ENCODE results near the gene CFAP90.

CFAP90 gene

DNA sequence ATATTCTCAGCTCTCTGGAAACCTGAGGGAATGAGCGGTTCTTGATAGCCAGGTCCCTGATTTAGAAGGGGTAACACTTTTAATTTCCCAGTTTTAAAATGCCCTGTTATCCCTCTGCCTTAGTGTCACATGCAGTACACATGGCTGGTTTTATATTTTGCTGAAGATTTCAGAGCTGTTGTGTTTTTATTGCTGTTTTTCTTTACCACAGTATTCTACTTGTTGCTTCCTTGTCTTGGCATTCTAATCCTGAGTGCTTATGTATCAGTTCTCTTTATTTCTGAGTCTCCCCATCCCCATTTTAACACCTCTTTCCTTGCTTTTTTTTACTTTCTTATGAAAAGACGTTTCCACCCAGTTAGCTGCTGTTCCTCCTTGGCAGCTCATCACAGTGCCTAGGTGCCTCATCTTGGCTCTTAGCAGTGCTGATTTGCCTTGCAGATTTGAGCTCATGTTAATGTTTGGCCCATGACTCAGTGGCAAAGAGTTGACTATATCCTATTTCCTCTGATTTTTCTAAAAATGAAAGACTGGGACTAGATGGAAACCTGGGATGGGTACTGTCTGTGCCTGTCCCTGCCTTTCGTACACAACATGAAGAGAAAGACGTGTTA, 21.7 kb upstream of the CFAP90 start:
- H3K14ac ChIP-seq (ENCODE audit: low read length), result no peak overlapping the region
- no peak overlapping the region for H3K9ac ChIP-seq (ENCODE audit: low read depth, low read length, poor library complexity)
- H3K27me3 ChIP-seq (ENCODE audit: control insufficient read depth in 3 of 3, insufficient read depth in 3 of 3, low read depth in 1 of 3, low read length in 3 of 3), result no peaks in the 10 kb centered on the region
- H3K36me3 ChIP-seq (replicated peaks in 1 of 2; ENCODE audit: control insufficient read depth in 2 of 2, insufficient read depth in 2 of 2, low read length in 2 of 2), result peaks cover 12 to 67% of the 10 kb centered on the region in 2 donors
- H3K18ac ChIP-seq (ENCODE audit: low read length), result no peak overlapping the region
- no peak for DNase-seq (ENCODE audit: low spot score)
- H4K8ac ChIP-seq (ENCODE audit: low read depth, low read length), result no peak overlapping the region
- no peak overlapping the region for H4K91ac ChIP-seq (ENCODE audit: low read depth, low read length, poor library complexity)
- peaks cover 0 to 6% of the 10 kb centered on the region in 2 donors for H3K4me1 ChIP-seq (ENCODE audit: control insufficient read depth in 2 of 2, insufficient read depth in 1 of 2, low read depth in 1 of 2, low read length in 2 of 2)
- no peak overlapping the region for H2AFZ ChIP-seq (ENCODE audit: low read length)
- H3K9me3 ChIP-seq (replicated peaks in 1 of 2; ENCODE audit: control insufficient read depth in 2 of 2, insufficient read depth in 1 of 2, low read depth in 1 of 2, low read length in 2 of 2), result no peaks in the 10 kb centered on the region
- no peak overlapping the region for H2BK120ac ChIP-seq (ENCODE audit: low read depth, low read length)
- no peak overlapping the region for H2BK5ac ChIP-seq (ENCODE audit: low read length)
- H3K4ac ChIP-seq (ENCODE audit: low read length), result no peak overlapping the region
- peaks cover 2% of the 10 kb centered on the region for H3K79me1 ChIP-seq (ENCODE audit: low read depth, low read length)
- H2BK15ac ChIP-seq (ENCODE audit: low read length), result no peak overlapping the region
- H2BK12ac ChIP-seq (ENCODE audit: low read length), result no peak overlapping the region
- H2AK5ac ChIP-seq (ENCODE audit: low read depth, low read length), result no peak overlapping the region
- WGBS, 2 donors (ENCODE audit: extremely low coverage in 2 of 2, insufficient read length in 2 of 2, insufficient replicate concordance in 1 of 2), result no CpG with 5 or more reads among the region's 4 CpGs
- no peak overlapping the region for H3K4me2 ChIP-seq (ENCODE audit: insufficient read depth, low read length, poor library complexity, severe bottlenecking)
- no peak overlapping the region for H3K4me3 ChIP-seq (ENCODE audit: low read length in 2 of 2)
- H3K27ac ChIP-seq (replicated peaks; ENCODE audit: low read length), result no peak overlapping the region
- H3K23ac ChIP-seq (ENCODE audit: low read depth, low read length, poor library complexity), result no peak overlapping the region

DNA sequence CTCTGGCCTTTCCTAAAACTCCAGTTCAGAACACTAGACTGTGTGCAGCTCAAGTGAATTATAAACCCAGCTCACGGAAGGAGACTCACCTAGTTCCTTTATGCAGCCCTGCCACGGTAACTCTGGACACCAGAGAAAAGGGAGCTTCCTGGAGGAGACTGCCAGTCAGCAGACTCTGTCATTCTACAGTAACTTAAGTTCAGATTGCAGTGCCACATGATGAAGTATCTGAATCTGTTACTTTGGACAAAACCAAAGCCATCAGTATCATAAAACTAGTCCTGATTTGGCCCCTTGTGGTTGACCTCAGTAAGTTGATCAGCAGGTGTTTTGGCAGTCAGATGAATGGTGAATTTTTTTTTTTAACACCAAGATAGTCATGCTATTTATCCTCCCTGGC, 20.7 kb upstream of the CFAP90 start:
- peaks cover 0 to 7% of the 10 kb centered on the region in 2 donors for H3K4me1 ChIP-seq (ENCODE audit: control insufficient read depth in 2 of 2, insufficient read depth in 1 of 2, low read depth in 1 of 2, low read length in 2 of 2)
- no peaks in the 10 kb centered on the region for H3K27me3 ChIP-seq (ENCODE audit: control insufficient read depth in 3 of 3, insufficient read depth in 3 of 3, low read depth in 1 of 3, low read length in 3 of 3)
- no peak overlapping the region for H2AK5ac ChIP-seq (ENCODE audit: low read depth, low read length)
- peaks cover 4% of the 10 kb centered on the region for H3K79me1 ChIP-seq (ENCODE audit: low read depth, low read length)
- H3K9ac ChIP-seq (ENCODE audit: low read depth, low read length, poor library complexity), result no peak overlapping the region
- no peak overlapping the region for H3K23ac ChIP-seq (ENCODE audit: low read depth, low read length, poor library complexity)
- DNase-seq (ENCODE audit: low spot score), result no peak
- H2BK12ac ChIP-seq (ENCODE audit: low read length), result no peak overlapping the region
- H3K4me3 ChIP-seq (ENCODE audit: low read length in 2 of 2), result no peak overlapping the region
- no peak overlapping the region for H3K18ac ChIP-seq (ENCODE audit: low read length)
- H2AFZ ChIP-seq (ENCODE audit: low read length), result no peak overlapping the region
- no peak overlapping the region for H3K4me2 ChIP-seq (ENCODE audit: insufficient read depth, low read length, poor library complexity, severe bottlenecking)
- no peak overlapping the region for H2BK5ac ChIP-seq (ENCODE audit: low read length)
- no peak overlapping the region for H2BK15ac ChIP-seq (ENCODE audit: low read length)
- H4K8ac ChIP-seq (ENCODE audit: low read depth, low read length), result no peak overlapping the region
- WGBS, 2 donors (ENCODE audit: extremely low coverage in 2 of 2, insufficient read length in 2 of 2, insufficient replicate concordance in 1 of 2), result no CpG with 5 or more reads among the region's 2 CpGs
- H3K36me3 ChIP-seq (replicated peaks in 1 of 2; ENCODE audit: control insufficient read depth in 2 of 2, insufficient read depth in 2 of 2, low read length in 2 of 2), result peaks cover 10 to 61% of the 10 kb centered on the region in 2 donors
- no peak overlapping the region for H4K91ac ChIP-seq (ENCODE audit: low read depth, low read length, poor library complexity)
- no peaks in the 10 kb centered on the region for H3K9me3 ChIP-seq (replicated peaks in 1 of 2; ENCODE audit: control insufficient read depth in 2 of 2, insufficient read depth in 1 of 2, low read depth in 1 of 2, low read length in 2 of 2)
- no peak overlapping the region for H3K4ac ChIP-seq (ENCODE audit: low read length)
- H3K27ac ChIP-seq (replicated peaks; ENCODE audit: low read length), result no peak overlapping the region
- no peak overlapping the region for H2BK120ac ChIP-seq (ENCODE audit: low read depth, low read length)
- no peak overlapping the region for H3K14ac ChIP-seq (ENCODE audit: low read length)

DNA sequence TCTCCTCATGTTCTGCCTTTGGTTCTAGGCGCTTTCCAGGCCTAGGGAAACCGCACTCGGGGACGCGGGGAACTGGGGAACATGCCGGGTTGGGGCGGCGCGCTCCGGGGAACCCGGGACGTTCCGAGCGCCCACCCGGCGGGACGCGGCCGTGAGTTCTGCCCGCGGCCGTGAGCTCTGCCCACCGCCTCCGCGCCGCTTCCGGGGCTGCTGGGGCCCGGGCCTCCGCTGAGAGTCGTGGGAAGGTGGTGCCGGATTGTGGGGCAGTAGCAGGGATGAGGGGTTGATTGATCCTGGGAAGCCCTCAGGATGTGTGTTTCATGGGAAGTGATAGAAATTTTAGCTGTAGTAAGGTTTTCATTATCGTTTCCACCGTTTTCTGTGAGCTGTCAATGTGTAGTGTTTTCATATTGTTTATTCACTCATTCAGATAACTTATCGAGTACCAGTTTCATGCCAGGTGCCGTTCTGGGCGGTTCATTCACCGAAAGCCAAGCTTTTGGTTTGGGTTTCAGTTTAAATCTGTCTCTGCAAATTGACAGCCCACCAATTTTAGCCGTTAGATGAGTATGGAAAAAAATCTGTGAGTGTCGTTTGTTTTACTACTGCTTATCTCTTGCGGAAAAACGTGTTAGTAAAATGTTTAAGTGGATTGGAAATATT, 18.7 kb upstream of the CFAP90 start:
- H3K4me3 ChIP-seq (ENCODE audit: low read length in 2 of 2), result peak overlapping the region; percentile 86 to 99
- H2BK15ac ChIP-seq (ENCODE audit: low read length), result no peak overlapping the region
- no peak overlapping the region for H4K8ac ChIP-seq (ENCODE audit: low read depth, low read length)
- H3K27me3 ChIP-seq (ENCODE audit: control insufficient read depth in 3 of 3, insufficient read depth in 3 of 3, low read depth in 1 of 3, low read length in 3 of 3), result no peaks in the 10 kb centered on the region
- DNase-seq (ENCODE audit: low spot score), result no peak
- peak overlapping the region; percentile 92 for H2AFZ ChIP-seq (ENCODE audit: low read length)
- peak overlapping the region; percentile 79 for H3K18ac ChIP-seq (ENCODE audit: low read length)
- peaks cover 3 to 61% of the 10 kb centered on the region in 2 donors for H3K36me3 ChIP-seq (replicated peaks in 1 of 2; ENCODE audit: control insufficient read depth in 2 of 2, insufficient read depth in 2 of 2, low read length in 2 of 2)
- H3K4me1 ChIP-seq (ENCODE audit: control insufficient read depth in 2 of 2, insufficient read depth in 1 of 2, low read depth in 1 of 2, low read length in 2 of 2), result peaks cover 0 to 7% of the 10 kb centered on the region in 2 donors
- H3K14ac ChIP-seq (ENCODE audit: low read length), result peak overlapping the region; percentile 31
- H3K4ac ChIP-seq (ENCODE audit: low read length), result no peak overlapping the region
- H4K91ac ChIP-seq (ENCODE audit: low read depth, low read length, poor library complexity), result no peak overlapping the region
- H3K9ac ChIP-seq (ENCODE audit: low read depth, low read length, poor library complexity), result peak overlapping the region; percentile 89
- H3K23ac ChIP-seq (ENCODE audit: low read depth, low read length, poor library complexity), result no peak overlapping the region
- no peak overlapping the region for H2AK5ac ChIP-seq (ENCODE audit: low read depth, low read length)
- no peak overlapping the region for H3K27ac ChIP-seq (replicated peaks; ENCODE audit: low read length)
- peaks cover 4% of the 10 kb centered on the region for H3K79me1 ChIP-seq (ENCODE audit: low read depth, low read length)
- H2BK120ac ChIP-seq (ENCODE audit: low read depth, low read length), result no peak overlapping the region
- H3K9me3 ChIP-seq (replicated peaks in 1 of 2; ENCODE audit: control insufficient read depth in 2 of 2, insufficient read depth in 1 of 2, low read depth in 1 of 2, low read length in 2 of 2), result no peaks in the 10 kb centered on the region
- H3K4me2 ChIP-seq (ENCODE audit: insufficient read depth, low read length, poor library complexity, severe bottlenecking), result peak overlapping the region; percentile 67
- no peak overlapping the region for H2BK12ac ChIP-seq (ENCODE audit: low read length)
- WGBS, 2 donors (ENCODE audit: extremely low coverage in 2 of 2, insufficient read length in 2 of 2, insufficient replicate concordance in 1 of 2), result no CpG with 5 or more reads among the region's 41 CpGs
- no peak overlapping the region for H2BK5ac ChIP-seq (ENCODE audit: low read length)

DNA sequence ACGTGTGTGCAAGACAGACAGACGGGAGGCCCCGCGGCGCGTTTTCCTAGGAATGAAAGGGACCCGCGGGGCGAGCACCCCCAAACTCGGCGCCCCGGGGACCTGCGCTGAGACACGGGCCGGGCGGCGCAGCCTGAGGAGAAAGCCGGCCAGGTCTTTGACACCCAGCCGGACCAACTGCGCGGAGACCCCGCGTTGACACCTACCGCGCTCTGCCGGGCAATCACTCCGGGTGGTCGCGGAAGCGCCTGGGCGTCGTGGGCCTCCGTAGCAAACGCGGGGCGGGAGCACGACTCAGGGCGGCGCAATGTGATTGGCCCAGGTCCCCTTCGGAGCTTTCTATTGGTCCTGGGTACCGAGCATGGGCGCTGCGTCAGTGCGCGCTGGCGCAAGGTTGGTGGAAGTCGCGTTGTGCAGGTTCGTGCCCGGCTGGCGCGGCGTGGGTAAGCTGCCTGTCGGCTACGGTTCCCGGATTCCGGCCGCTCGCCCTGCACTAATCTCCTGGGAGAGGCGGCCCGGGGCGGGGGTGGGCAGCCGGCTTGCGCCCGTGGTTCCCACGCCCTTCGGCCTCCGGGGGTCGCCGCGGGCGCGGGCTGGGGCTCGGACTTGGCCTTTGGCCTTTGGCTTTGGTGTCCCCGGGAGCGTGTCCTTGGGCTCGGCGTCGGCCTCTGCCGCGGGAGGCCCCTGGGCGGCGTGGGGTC, 18.0 kb upstream of the CFAP90 start, which contains the start of the genes FASTKD3 and MTRR:
Gene FASTKD3, minus strand, starts transcription at position 259 of the 701 bp plus-strand sequence. CDS start 948 bp downstream, outside the sequence.
Gene MTRR, plus strand, starts transcription at position 376 of the 701 bp plus-strand sequence. CDS start 1,647 bp downstream, outside the sequence.
- no peak within 1 kb of the TSS for H2BK15ac ChIP-seq (ENCODE audit: low read length)
- H3K9ac ChIP-seq (ENCODE audit: low read depth, low read length, poor library complexity), result peak within 1 kb of the TSS; percentile 89
- peaks cover 3 to 61% of the 10 kb centered on the region in 2 donors for H3K36me3 ChIP-seq (replicated peaks in 1 of 2; ENCODE audit: control insufficient read depth in 2 of 2, insufficient read depth in 2 of 2, low read length in 2 of 2)
- H3K4me3 ChIP-seq (ENCODE audit: low read length in 2 of 2), result peak within 1 kb of the TSS; percentile 86 to 99
- H3K4me1 ChIP-seq (ENCODE audit: control insufficient read depth in 2 of 2, insufficient read depth in 1 of 2, low read depth in 1 of 2, low read length in 2 of 2), result peaks cover 0 to 7% of the 10 kb centered on the region in 2 donors
- peak within 1 kb of the TSS; percentile 92 for H2AFZ ChIP-seq (ENCODE audit: low read length)
- H4K91ac ChIP-seq (ENCODE audit: low read depth, low read length, poor library complexity), result no peak within 1 kb of the TSS
- no peak within 1 kb of the TSS for H3K23ac ChIP-seq (ENCODE audit: low read depth, low read length, poor library complexity)
- no peak within 1 kb of the TSS for H2BK120ac ChIP-seq (ENCODE audit: low read depth, low read length)
- H3K27me3 ChIP-seq (ENCODE audit: control insufficient read depth in 3 of 3, insufficient read depth in 3 of 3, low read depth in 1 of 3, low read length in 3 of 3), result no peaks in the 10 kb centered on the region
- H3K4me2 ChIP-seq (ENCODE audit: insufficient read depth, low read length, poor library complexity, severe bottlenecking), result peak within 1 kb of the TSS; percentile 80
- peak; percentile 81 for DNase-seq (ENCODE audit: low spot score)
- H3K18ac ChIP-seq (ENCODE audit: low read length), result peak within 1 kb of the TSS; percentile 79
- no peak within 1 kb of the TSS for H3K4ac ChIP-seq (ENCODE audit: low read length)
- no peak within 1 kb of the TSS for H3K27ac ChIP-seq (replicated peaks; ENCODE audit: low read length)
- H2BK5ac ChIP-seq (ENCODE audit: low read length), result peak within 1 kb of the TSS; percentile 35
- no CpG with 5 or more reads among the region's 83 CpGs for WGBS, 2 donors (ENCODE audit: extremely low coverage in 2 of 2, insufficient read length in 2 of 2, insufficient replicate concordance in 1 of 2)
- H3K14ac ChIP-seq (ENCODE audit: low read length), result peak within 1 kb of the TSS; percentile 31
- no peak within 1 kb of the TSS for H4K8ac ChIP-seq (ENCODE audit: low read depth, low read length)
- H3K9me3 ChIP-seq (replicated peaks in 1 of 2; ENCODE audit: control insufficient read depth in 2 of 2, insufficient read depth in 1 of 2, low read depth in 1 of 2, low read length in 2 of 2), result no peaks in the 10 kb centered on the region
- peaks cover 4% of the 10 kb centered on the region for H3K79me1 ChIP-seq (ENCODE audit: low read depth, low read length)
- no peak within 1 kb of the TSS for H2BK12ac ChIP-seq (ENCODE audit: low read length)
- H2AK5ac ChIP-seq (ENCODE audit: low read depth, low read length), result no peak within 1 kb of the TSS

Data from neuronal stem cell (in vitro differentiated cells).